GM12878 (cell line): ENCODE results near the gene PPP1R37. TPM values are rescaled to one million over a fixed set of nuclear protein-coding genes. Genes with fewer than 3 reads are reported as not detected.
A peak's percentile ranks its signal among the peaks of the same experiment; 100 is the strongest.

ENCODE experiments used
- BHLHE40 ChIP-seq, 2 experiments: fragments of 450-650 bp in 1 of 2; IDR thresholded peaks; 2 replicates each; pipeline ENCODE4 v1.6.1; 2011 to 2017; ENCODE audit warnings: low read depth in 2 of 2, borderline replicate concordance in 1 of 2, improper control_type of control experiment in 1 of 2, low read length in 1 of 2, mild to moderate bottlenecking in 1 of 2
- CEBPZ ChIP-seq: fragments of 150-350 bp; IDR thresholded peaks from 2 replicates; pipeline ENCODE4 v1.6.1; 2016; ENCODE audit warnings: low read depth, low read length
- E2F8 ChIP-seq: fragments of 450-650 bp; IDR thresholded peaks from 2 replicates; pipeline ENCODE4 v1.6.1; 2018; ENCODE audit warnings: mild to moderate bottlenecking, low read depth, moderate library complexity; ENCODE audit not compliant: partially characterized antibody
- HDAC2 ChIP-seq: fragments of 200-600 bp; sonication (generic); IDR thresholded peaks from 2 replicates; pipeline ENCODE4 v1.6.1; 2017
- MAX ChIP-seq: IDR thresholded peaks from 2 replicates; pipeline ENCODE4 v1.6.1; 2012; ENCODE audit warnings: low read depth, low read length, improper control_type of control experiment
- NR2F1 ChIP-seq: fragments of 450-650 bp; conservative IDR thresholded peaks from 2 replicates; pipeline ENCODE4 v1.6.1; 2017; ENCODE audit warnings: mild to moderate bottlenecking
- PAX8 ChIP-seq: fragments of 450-650 bp; IDR thresholded peaks from 2 replicates; pipeline ENCODE4 v1.6.1; 2017; ENCODE audit warnings: mild to moderate bottlenecking, moderate library complexity
- POU2F2 ChIP-seq: IDR thresholded peaks from 3 replicates; pipeline ENCODE4 v1.6.1; 2011; ENCODE audit warnings: low read depth, mild to moderate bottlenecking, low read length, borderline replicate concordance
- RB1 ChIP-seq: fragments of 450-650 bp; formaldehyde crosslinking; IDR thresholded peaks from 2 replicates; pipeline ENCODE4 v1.6.1; 2017; ENCODE audit warnings: mild to moderate bottlenecking, borderline replicate concordance
- RBBP5 ChIP-seq: fragments of 200-600 bp; sonication (generic); conservative IDR thresholded peaks from 2 replicates; pipeline ENCODE4 v1.6.1; 2016
- SMAD5 ChIP-seq: IDR thresholded peaks from 2 replicates; pipeline ENCODE4 v1.6.1; 2016; ENCODE audit warnings: antibody characterized with exemption, low read depth
- SMARCA5 ChIP-seq: fragments of 450-650 bp; IDR thresholded peaks from 2 replicates; pipeline ENCODE4 v1.6.1; 2017; ENCODE audit warnings: mild to moderate bottlenecking
- SP1 ChIP-seq: IDR thresholded peaks from one replicate; pipeline ENCODE4 v1.6.1; 2011; ENCODE audit warnings: low read depth, low read length
- SREBF2 ChIP-seq: IDR thresholded peaks from 2 replicates; pipeline ENCODE4 v1.6.1; 2012; ENCODE audit warnings: mild to moderate bottlenecking, low read length
- YBX1 ChIP-seq: fragments of 450-650 bp; IDR thresholded peaks from 2 replicates; pipeline ENCODE4 v1.6.1; 2016; ENCODE audit warnings: antibody characterized with exemption
- YY1 ChIP-seq: IDR thresholded peaks from 2 replicates; pipeline ENCODE4 v1.6.1; 2011; ENCODE audit warnings: low read depth, mild to moderate bottlenecking, low read length
- ZNF217 ChIP-seq: fragments of 450-650 bp; IDR thresholded peaks from 2 replicates; pipeline ENCODE4 v1.6.1; 2017; ENCODE audit warnings: antibody characterized with exemption, mild to moderate bottlenecking
- ZNF24 ChIP-seq: fragments of 450-650 bp; IDR thresholded peaks from 2 replicates; pipeline ENCODE4 v1.6.1; 2017; ENCODE audit warnings: antibody characterized with exemption, mild to moderate bottlenecking
- ZNF592 ChIP-seq: fragments of 450-650 bp; IDR thresholded peaks from 2 replicates; pipeline ENCODE4 v1.6.1; 2017; ENCODE audit warnings: mild to moderate bottlenecking, moderate library complexity
- ZNF622 ChIP-seq: fragments of 450-650 bp; IDR thresholded peaks from 2 replicates; pipeline ENCODE4 v1.6.1; 2017; ENCODE audit warnings: mild to moderate bottlenecking, inconsistent platforms
- polyA plus RNA-seq, 11 experiments: library from polyadenylated mRNA; depleted of rRNA in 4 of 11; unstranded in 6 of 11; stranded (reverse) in 5 of 11; fragments of >200 nt; fragmentation: Nextera tagmentation in 4 of 11; fragmentation: Illumina TruSeq in 1 of 11; extraction: Ambion mirVana in 4 of 11; extraction: Trizol in 1 of 11; gene quantifications; 1 replicate in 1 of 11; 2 replicates in 10 of 11; pipeline versions ENCODE4 v1.2.1 to v1.2.3, GENCODE V29; 2011 to 2016; ENCODE audit warnings: inconsistent platforms in 2 of 11, missing spikeins in 2 of 11, low read depth in 1 of 11
- total RNA-seq, 4 experiments: library from RNA; depleted of rRNA in 3 of 4; stranded (reverse); fragments of >200 nt in 3 of 4; fragmentation: Illumina TruSeq in 1 of 4; extraction: Trizol in 1 of 4; gene quantifications; 2 replicates each; pipeline versions ENCODE4 v1.2.1 to v1.2.3, GENCODE V29; 2013 to 2021

Gene PPP1R37
- total and polyA plus RNA-seq, 10 of the 15 experiments (the other 5 are each of a cell fraction or from before 2014, with no cell fraction given) = 0.09 to 21.3 (median 5.1) TPM; not detected in 1

GRCh38 chr19:45137179-45137761 lies 44.3 kb downstream of the PPP1R37 start (continued):
- TF ChIP-seq CEBPZ (no peak), YY1 (0 out of 2 replicates have a peak, but pooled peaks have one; percentile 38), NR2F1 (peak; percentile 35; the same call in 1 of the 2 replicates), PAX8 (no peak), POU2F2 (peak; percentile 58; the same call in 2 of the 3 replicates), BHLHE40 (IDR thresholded peaks at IDR 0.05; ENCODE audit: borderline replicate concordance in 1 of 2, low read depth in 2 of 2, low read length in 1 of 2) (peak; percentile 73 to 76; a peak in 2 of 4 replicates), RBBP5 (no peak), ZNF24 (0 out of 2 replicates have a peak, but pooled peaks have one; percentile 19), MAX (peak; percentile 61; the same call in 1 of the 2 replicates), SMAD5 (no peak), HDAC2 (no peak), SP1 (peak; percentile 32), RB1 (peak; percentile 22; the same call in 1 of the 2 replicates), YBX1 (no peak), ZNF622 (no peak), SREBF2 (no peak), E2F8 (no peak), ZNF217 (no peak), SMARCA5 (no peak), ZNF592 (no peak)
